ENCODE measurements around the gene ABCC9.

GRCh38 chr12:21780786-21781185 lies 160.4 kb downstream of the ABCC9 start:
- TF ChIP-seq CTCF (conservative IDR thresholded peaks at IDR 0.05) (no peak), EZH2 (IDR thresholded peaks at IDR 0.05; ENCODE audit: low read depth) (no peak)
